Mesendoderm (in vitro differentiated cells): ENCODE data around the gene FFAR3.

ENCODE experiments used
- DNase-seq: peaks from one replicate; pipeline ENCODE4 v3.0.0; 2013
- H2AK5ac ChIP-seq: 2 replicates; pipeline ENCODE4 v1.6.1; 2013; ENCODE audit warnings: low read length, inconsistent platforms
- H2BK120ac ChIP-seq: 2 replicates; pipeline ENCODE4 v1.6.1; 2013; ENCODE audit warnings: low read depth, mild to moderate bottlenecking, low read length, moderate library complexity, mixed read lengths
- H2BK15ac ChIP-seq: replicated peaks from 2 replicates; pipeline ENCODE4 v1.6.1; 2013; ENCODE audit warnings: low read depth, mild to moderate bottlenecking, moderate library complexity
- H2BK5ac ChIP-seq: 2 replicates; pipeline ENCODE4 v1.6.1; 2013; ENCODE audit warnings: low read length, inconsistent platforms
- H3K18ac ChIP-seq: 2 replicates; pipeline ENCODE4 v1.6.1; 2013; ENCODE audit warnings: mild to moderate bottlenecking, low read length, mixed read lengths
- H3K23ac ChIP-seq: one replicate; pipeline ENCODE4 v1.6.1; 2013; ENCODE audit warnings: low read length
- H3K27ac ChIP-seq: 2 replicates; pipeline ENCODE4 v1.5.1; 2013; ENCODE audit warnings: low read depth, mild to moderate bottlenecking, inconsistent platforms, low read length, moderate library complexity
- H3K27me3 ChIP-seq: 2 replicates; pipeline ENCODE4 v1.6.1; 2013; ENCODE audit warnings: low read length, control low read depth, mild to moderate bottlenecking, inconsistent platforms; ENCODE audit not compliant: insufficient read depth, poor library complexity
- H3K36me3 ChIP-seq: 2 replicates; pipeline ENCODE4 v1.6.1; 2013; ENCODE audit warnings: low read length, inconsistent platforms; ENCODE audit not compliant: control insufficient read depth, insufficient read depth
- H3K4ac ChIP-seq: one replicate; pipeline ENCODE4 v1.6.1; 2013; ENCODE audit warnings: low read depth, mild to moderate bottlenecking, low read length, moderate library complexity
- H3K4me1 ChIP-seq: 2 replicates; pipeline ENCODE4 v1.6.1; 2013; ENCODE audit warnings: low read depth, low read length, inconsistent platforms; ENCODE audit not compliant: control insufficient read depth
- H3K4me2 ChIP-seq: 2 replicates; pipeline ENCODE4 v1.6.1; 2013; ENCODE audit warnings: low read length
- H3K4me3 ChIP-seq: 2 replicates; pipeline ENCODE4 v1.5.1; 2013; ENCODE audit warnings: mild to moderate bottlenecking, low read length
- H3K56ac ChIP-seq: one replicate; pipeline ENCODE4 v1.6.1; 2013; ENCODE audit warnings: low read length
- H3K79me1 ChIP-seq: 2 replicates; pipeline ENCODE4 v1.6.1; 2013; ENCODE audit warnings: low read length, inconsistent platforms
- H3K79me2 ChIP-seq: 2 replicates; pipeline ENCODE4 v1.6.1; 2013; ENCODE audit warnings: mild to moderate bottlenecking, low read length; ENCODE audit not compliant: control insufficient read depth, insufficient read depth
- H3K9ac ChIP-seq: 2 replicates; pipeline ENCODE4 v1.6.1; 2013; ENCODE audit warnings: low read length, inconsistent platforms
- H4K5ac ChIP-seq: one replicate; pipeline ENCODE4 v1.6.1; 2013; ENCODE audit warnings: low read length
- H4K8ac ChIP-seq: one replicate; pipeline ENCODE4 v1.6.1; 2013; ENCODE audit warnings: low read depth, mild to moderate bottlenecking, control low read depth, low read length, moderate library complexity
- WGBS: extraction: QIAGEN DNeasy Blood & Tissue Kit; methylation state at CpG from one replicate; pipeline ENCODE4 v1.1.7; 2013; ENCODE audit warnings: low lambda C conversion rate, missing lambda C conversion rate; ENCODE audit not compliant: insufficient coverage; ENCODE audit errors: extremely low coverage; 5-methylcytosine and 5-hydroxymethylcytosine counted together

FFAR3 gene

GRCh38 chr19:35340431-35340830, 17.8 kb upstream of the FFAR3 start:
- no peaks in the 10 kb centered on the region for H3K27me3 ChIP-seq

GRCh38 chr19:35341006-35341405, 17.3 kb upstream of the FFAR3 start:
- Histone ChIP-seq H3K56ac (no peak overlapping the region), H3K23ac (no peak overlapping the region), H2BK5ac (no peak overlapping the region), H3K79me2 (no peaks in the 10 kb centered on the region), H2BK15ac (no peak overlapping the region), H3K4me1 (no peaks in the 10 kb centered on the region), H3K18ac (no peak overlapping the region), H2BK120ac (no peak overlapping the region), H3K36me3 (no peaks in the 10 kb centered on the region), H3K27ac (no peak overlapping the region), H3K9ac (no peak overlapping the region), H4K5ac (no peak overlapping the region), H3K27me3 (no peaks in the 10 kb centered on the region), H3K4ac (no peak overlapping the region), H3K4me3 (no peak overlapping the region), H3K79me1 (no peaks in the 10 kb centered on the region), H4K8ac (no peak overlapping the region), H2AK5ac (no peak overlapping the region), H3K4me2 (no peak overlapping the region)
- WGBS: no CpG with 5 or more reads among the region's 16 CpGs
- no peak for DNase-seq

More at GRCh38 chr19:35340431-35340830, 17.8 kb upstream of the FFAR3 start:
- Histone ChIP-seq H2BK15ac (no peak overlapping the region), H3K4me3 (no peak overlapping the region), H2BK5ac (no peak overlapping the region), H3K79me2 (no peaks in the 10 kb centered on the region), H3K18ac (no peak overlapping the region), H3K4me1 (no peaks in the 10 kb centered on the region), H3K4me2 (no peak overlapping the region), H3K9ac (no peak overlapping the region), H3K56ac (no peak overlapping the region), H3K23ac (no peak overlapping the region), H2AK5ac (no peak overlapping the region), H2BK120ac (no peak overlapping the region), H4K5ac (no peak overlapping the region), H3K79me1 (no peaks in the 10 kb centered on the region), H3K27ac (no peak overlapping the region), H3K36me3 (no peaks in the 10 kb centered on the region), H4K8ac (no peak overlapping the region), H3K4ac (no peak overlapping the region)
- WGBS: no CpG with 5 or more reads among the region's 11 CpGs
- no peak for DNase-seq

GRCh38 chr19:35341565-35342225, 16.6 kb upstream of the FFAR3 start:
- no peak overlapping the region for H3K27ac ChIP-seq

GRCh38 chr19:35342430-35342829, 15.8 kb upstream of the FFAR3 start:
- no peaks in the 10 kb centered on the region for H3K4me1 ChIP-seq

More at GRCh38 chr19:35341565-35342225, 16.6 kb upstream of the FFAR3 start:
- Histone ChIP-seq H3K4me3 (no peak overlapping the region), H3K4me2 (no peak overlapping the region), H2BK120ac (no peak overlapping the region), H3K4me1 (no peaks in the 10 kb centered on the region), H4K8ac (no peak overlapping the region), H3K56ac (no peak overlapping the region), H3K9ac (no peak overlapping the region), H3K4ac (no peak overlapping the region), H3K79me1 (no peaks in the 10 kb centered on the region), H3K36me3 (no peaks in the 10 kb centered on the region), H3K23ac (no peak overlapping the region), H2BK15ac (no peak overlapping the region), H4K5ac (no peak overlapping the region), H3K27me3 (no peaks in the 10 kb centered on the region), H3K79me2 (no peaks in the 10 kb centered on the region), H3K18ac (no peak overlapping the region), H2AK5ac (no peak overlapping the region), H2BK5ac (no peak overlapping the region)
- WGBS: no CpG with 5 or more reads among the region's 14 CpGs
- no peak for DNase-seq

DNA sequence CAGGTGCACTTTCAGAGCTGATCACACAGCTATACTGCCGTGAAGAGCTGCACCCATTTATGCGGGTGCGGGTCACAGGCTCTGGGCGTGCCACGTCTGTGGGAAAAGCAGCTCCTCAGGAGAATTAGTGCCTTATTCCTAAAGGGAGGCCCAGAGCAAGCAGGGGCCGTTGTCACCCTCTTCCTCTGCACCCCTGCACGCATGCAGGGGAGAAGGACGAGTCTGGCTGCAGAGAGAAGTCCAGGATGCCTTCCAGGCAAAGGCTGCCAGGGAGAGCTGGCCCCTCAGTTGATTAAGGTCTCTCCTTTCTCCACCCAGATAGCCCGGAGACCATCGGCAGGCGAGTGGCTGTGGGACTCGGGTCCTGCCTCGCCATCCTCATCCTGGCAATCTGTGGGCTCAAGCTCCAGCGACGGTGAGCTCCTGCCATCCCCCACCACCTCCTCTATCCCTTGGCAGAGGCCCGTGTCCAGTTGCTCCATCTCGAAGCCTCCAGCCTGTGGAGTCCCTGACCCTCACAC, 13.7 kb upstream of the FFAR3 start:
- Histone ChIP-seq H3K4ac (no peak overlapping the region), H2BK15ac (no peak overlapping the region), H3K4me3 (no peak overlapping the region), H3K4me2 (no peak overlapping the region), H2AK5ac (no peak overlapping the region), H3K56ac (no peak overlapping the region), H3K79me2 (no peaks in the 10 kb centered on the region), H3K79me1 (no peaks in the 10 kb centered on the region), H4K8ac (no peak overlapping the region), H3K23ac (no peak overlapping the region), H3K18ac (no peak overlapping the region), H3K27me3 (no peaks in the 10 kb centered on the region), H3K4me1 (no peaks in the 10 kb centered on the region), H3K27ac (no peak overlapping the region), H2BK5ac (no peak overlapping the region), H3K9ac (no peak overlapping the region), H2BK120ac (no peak overlapping the region), H4K5ac (no peak overlapping the region), H3K36me3 (no peaks in the 10 kb centered on the region)
- no CpG with 5 or more reads among the region's 17 CpGs for WGBS
- no peak for DNase-seq

More at GRCh38 chr19:35342430-35342829, 15.8 kb upstream of the FFAR3 start:
- no peak overlapping the region for H3K23ac ChIP-seq
- no peak overlapping the region for H2BK120ac ChIP-seq
- no peak overlapping the region for H3K27ac ChIP-seq
- no peak overlapping the region for H4K8ac ChIP-seq
- H3K79me1 ChIP-seq: no peaks in the 10 kb centered on the region
- no peak overlapping the region for H3K4ac ChIP-seq
- H3K9ac ChIP-seq: no peak overlapping the region
- no peak overlapping the region for H2BK15ac ChIP-seq
- WGBS: no CpG with 5 or more reads among the region's 5 CpGs
- no peaks in the 10 kb centered on the region for H3K36me3 ChIP-seq
- no peak overlapping the region for H3K56ac ChIP-seq
- H2BK5ac ChIP-seq: no peak overlapping the region
- peak; percentile 53 for DNase-seq
- H3K27me3 ChIP-seq: no peaks in the 10 kb centered on the region
- no peaks in the 10 kb centered on the region for H3K79me2 ChIP-seq
- no peak overlapping the region for H4K5ac ChIP-seq
- no peak overlapping the region for H2AK5ac ChIP-seq
- no peak overlapping the region for H3K18ac ChIP-seq
- H3K4me3 ChIP-seq: no peak overlapping the region
- no peak overlapping the region for H3K4me2 ChIP-seq

DNA sequence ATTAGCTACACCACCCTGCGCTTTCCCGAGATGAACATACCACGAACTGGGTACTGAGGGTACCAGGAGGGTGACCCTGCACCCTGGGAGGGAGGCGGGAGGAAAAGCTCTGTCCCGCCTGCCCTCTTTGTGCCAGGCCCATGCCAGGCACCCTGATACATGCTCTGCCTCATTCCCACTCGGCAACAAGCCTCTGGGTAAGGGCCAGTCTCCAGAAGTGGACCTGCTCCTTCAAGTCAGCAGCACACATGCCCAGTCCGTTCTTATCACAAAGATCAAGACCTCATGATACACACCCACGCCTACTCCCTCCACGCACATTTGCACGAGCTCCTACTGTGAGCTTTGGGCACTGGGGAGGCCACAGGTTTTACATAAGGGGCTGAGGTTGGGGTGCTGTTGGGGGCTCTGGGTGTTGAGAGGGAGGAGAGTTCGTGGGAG, 12.6 kb upstream of the FFAR3 start:
- Histone ChIP-seq H4K8ac (no peak overlapping the region), H2AK5ac (no peak overlapping the region), H3K27me3 (no peaks in the 10 kb centered on the region), H3K4me1 (no peaks in the 10 kb centered on the region), H3K18ac (no peak overlapping the region), H3K79me1 (no peaks in the 10 kb centered on the region), H2BK120ac (no peak overlapping the region), H3K23ac (no peak overlapping the region), H3K4me2 (no peak overlapping the region), H3K27ac (no peak overlapping the region), H3K79me2 (no peaks in the 10 kb centered on the region), H2BK15ac (no peak overlapping the region), H4K5ac (no peak overlapping the region), H3K4ac (no peak overlapping the region), H3K4me3 (no peak overlapping the region), H3K36me3 (no peaks in the 10 kb centered on the region), H3K9ac (no peak overlapping the region), H2BK5ac (no peak overlapping the region), H3K56ac (no peak overlapping the region)
- no CpG with 5 or more reads among the region's 11 CpGs for WGBS
- DNase-seq: no peak
